GM18909 (cell line): Measurements from ENCODE around the gene NOS1AP.
"Not testable (repeated sequence)": the region's sequence is repeated elsewhere in the genome, so short reads cannot be mapped to it uniquely, and the experiment has no call there.

Experiments
- ATAC-seq: cut with Tn5 transposase; IDR thresholded peaks from one replicate; pipeline ENCODE4 v1.9.1; 2021; ENCODE audit warnings: mild to moderate bottlenecking; ENCODE audit not compliant: unreplicated experiment, poor library complexity

The NOS1AP gene

GRCh38 chr1:162056043-162056442 is 13.4 kb upstream of the NOS1AP start:
- peak; percentile 69 for ATAC-seq

GRCh38 chr1:162056579-162056978 is 12.9 kb upstream of the NOS1AP start:
- ATAC-seq, result no peak

GRCh38 chr1:162059721-162060120 is 9.8 kb upstream of the NOS1AP start:
- ATAC-seq, result no peak

- ATAC-seq, result no peak
Measured at GRCh38 chr1:162060314-162060713, 9.2 kb upstream of the NOS1AP start.

- no peak for ATAC-seq
Measured at GRCh38 chr1:162062542-162063015, 6.9 kb upstream of the NOS1AP start.

- ATAC-seq, result no peak
Measured at GRCh38 chr1:162065016-162065415, 4.5 kb upstream of the NOS1AP start.

- ATAC-seq, result not testable (repeated sequence)
Measured at GRCh38 chr1:162066836-162067235, 2.7 kb upstream of the NOS1AP start.

- no peak for ATAC-seq
Measured at GRCh38 chr1:162067466-162067865, 2.0 kb upstream of the NOS1AP start.

- no peak for ATAC-seq
Measured at GRCh38 chr1:162068301-162068700, 1.2 kb upstream of the NOS1AP start.

- ATAC-seq, result no peak
Measured at GRCh38 chr1:162070094-162070748, 730 bp downstream of the NOS1AP start.

- no peak for ATAC-seq
Measured at GRCh38 chr1:162070825-162071224, 1.3 kb downstream of the NOS1AP start.

- no peak for ATAC-seq
Measured at GRCh38 chr1:162072740-162073139, 3.2 kb downstream of the NOS1AP start.

GRCh38 chr1:162074276-162075005 is 5.0 kb downstream of the NOS1AP start:
- ATAC-seq, result no peak

GRCh38 chr1:162075862-162076261 is 6.4 kb downstream of the NOS1AP start:
- ATAC-seq, result no peak

GRCh38 chr1:162077648-162078299 is 8.3 kb downstream of the NOS1AP start:
- no peak for ATAC-seq

GRCh38 chr1:162079030-162079429 is 9.5 kb downstream of the NOS1AP start:
- no peak for ATAC-seq

- ATAC-seq, result no peak
Measured at GRCh38 chr1:162080472-162081015, 11.1 kb downstream of the NOS1AP start.

- no peak for ATAC-seq
Measured at GRCh38 chr1:162081316-162081715, 11.8 kb downstream of the NOS1AP start.

- ATAC-seq, result not testable (repeated sequence)
Measured at GRCh38 chr1:162082080-162082479, 12.6 kb downstream of the NOS1AP start.

GRCh38 chr1:162083273-162083672 is 13.8 kb downstream of the NOS1AP start:
- no peak for ATAC-seq

- ATAC-seq, result no peak
Measured at GRCh38 chr1:162085991-162086390, 16.5 kb downstream of the NOS1AP start.
